PC-3 (cell line): ENCODE measurements around the gene TREX2.

Experiments used
- CTCF ChIP-seq: fragments of 300-600 bp; sonication (generic); conservative IDR thresholded peaks from 2 replicates; pipeline ENCODE4 v1.5.1; 2017; ENCODE audit warnings: antibody characterized with exemption, low read depth, mild to moderate bottlenecking, low read length
- EZH2 ChIP-seq: fragments of 300-600 bp; sonication (generic); IDR thresholded peaks from one replicate; pipeline ENCODE4 v1.6.1; 2017; ENCODE audit warnings: antibody characterized with exemption, mild to moderate bottlenecking, low read length; ENCODE audit not compliant: unreplicated experiment
- EZH2phosphoT487 ChIP-seq: fragments of 300-600 bp; sonication (generic); IDR thresholded peaks from 2 replicates; pipeline ENCODE4 v1.6.1; 2018; ENCODE audit warnings: mild to moderate bottlenecking, antibody characterized with exemption, low read length, borderline replicate concordance

GRCh38 chrX:153406011-153406410, 39.8 kb downstream of the TREX2 start:
- TF ChIP-seq CTCF, result no peak
- no peak for TF ChIP-seq EZH2phosphoT487
- no peak for TF ChIP-seq EZH2
